HFFc6 (cell line): Measurements from ENCODE around the gene KRT74. TPM values are rescaled to one million over a fixed set of nuclear protein-coding genes. Genes with fewer than 3 reads are reported as not detected.

Experiments
- DNase-seq: peaks from one replicate; pipeline ENCODE4 v3.0.0-alpha.2; 2018
- H3K27ac Mint-ChIP-seq: 2 replicates; pipeline ENCODE4 v1.8.0; 2020; ENCODE audit warnings: mild to moderate bottlenecking, mixed read lengths
- H3K27me3 Mint-ChIP-seq: 2 replicates; pipeline ENCODE4 v1.8.0; 2021; ENCODE audit warnings: mild to moderate bottlenecking, moderate library complexity, mixed read lengths; ENCODE audit not compliant: insufficient read depth
- H3K36me3 Mint-ChIP-seq: 2 replicates; pipeline ENCODE4 v1.8.0; 2021; ENCODE audit warnings: low read depth, mixed read lengths
- H3K4me1 Mint-ChIP-seq: 2 replicates; pipeline ENCODE4 v1.8.0; 2020; ENCODE audit warnings: low read depth, mixed read lengths
- H3K4me3 Mint-ChIP-seq: 2 replicates; pipeline ENCODE4 v1.8.0; 2020; ENCODE audit warnings: mild to moderate bottlenecking, moderate library complexity, mixed read lengths
- H3K9me3 Mint-ChIP-seq: 2 replicates; pipeline ENCODE4 v1.8.0; 2020; ENCODE audit warnings: mild to moderate bottlenecking, mixed read lengths
- total RNA-seq, 6 experiments: library from RNA; stranded (reverse); fragmentation: NEBNext Ultra II Directional; extraction: Animal tissue kit (Norgen Biotek cat#: 25700); gene quantifications; 2 replicates in 1 of 6; 3 replicates in 5 of 6; pipeline ENCODE4 v1.2.3, GENCODE V29; 2021
- TF ChIP-seq, protein P1 (sequence below): fragments of 200-600 bp; sonication (generic); IDR thresholded peaks from 2 replicates; pipeline ENCODE4 v1.5.0; 2021; ENCODE audit warnings: antibody characterized with exemption, mild to moderate bottlenecking

KRT74 gene
- total RNA-seq, 6 experiments from 2014 or later, result not detected

DNA sequence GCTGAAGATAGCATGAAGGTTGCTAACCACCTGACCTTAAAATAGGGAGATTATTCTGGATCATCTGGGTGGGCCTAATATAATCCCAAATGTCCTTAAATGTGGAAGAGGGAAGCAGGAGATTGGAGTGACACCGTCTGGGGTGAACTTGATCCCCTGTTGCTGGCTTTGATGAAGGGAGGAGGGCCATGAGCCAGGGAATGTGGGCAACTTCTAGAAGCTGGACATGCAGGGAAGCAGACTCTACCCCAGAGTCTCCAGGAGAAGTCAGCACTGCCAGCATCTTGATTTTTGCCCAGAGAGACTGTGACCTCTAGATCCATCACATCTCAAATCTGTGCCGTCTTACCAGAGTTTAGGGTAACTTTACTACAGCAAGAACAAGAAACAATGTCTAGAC is 44.2 kb downstream of the KRT74 start:
- no peaks in the 10 kb centered on the region for H3K9me3 Mint-ChIP-seq
- DNase-seq, result no peak
- peaks cover 61% of the 10 kb centered on the region for H3K27me3 Mint-ChIP-seq
- TF ChIP-seq, protein P1, sequence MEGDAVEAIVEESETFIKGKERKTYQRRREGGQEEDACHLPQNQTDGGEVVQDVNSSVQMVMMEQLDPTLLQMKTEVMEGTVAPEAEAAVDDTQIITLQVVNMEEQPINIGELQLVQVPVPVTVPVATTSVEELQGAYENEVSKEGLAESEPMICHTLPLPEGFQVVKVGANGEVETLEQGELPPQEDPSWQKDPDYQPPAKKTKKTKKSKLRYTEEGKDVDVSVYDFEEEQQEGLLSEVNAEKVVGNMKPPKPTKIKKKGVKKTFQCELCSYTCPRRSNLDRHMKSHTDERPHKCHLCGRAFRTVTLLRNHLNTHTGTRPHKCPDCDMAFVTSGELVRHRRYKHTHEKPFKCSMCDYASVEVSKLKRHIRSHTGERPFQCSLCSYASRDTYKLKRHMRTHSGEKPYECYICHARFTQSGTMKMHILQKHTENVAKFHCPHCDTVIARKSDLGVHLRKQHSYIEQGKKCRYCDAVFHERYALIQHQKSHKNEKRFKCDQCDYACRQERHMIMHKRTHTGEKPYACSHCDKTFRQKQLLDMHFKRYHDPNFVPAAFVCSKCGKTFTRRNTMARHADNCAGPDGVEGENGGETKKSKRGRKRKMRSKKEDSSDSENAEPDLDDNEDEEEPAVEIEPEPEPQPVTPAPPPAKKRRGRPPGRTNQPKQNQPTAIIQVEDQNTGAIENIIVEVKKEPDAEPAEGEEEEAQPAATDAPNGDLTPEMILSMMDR, result no peak
- no peak overlapping the region for H3K4me3 Mint-ChIP-seq
- H3K27ac Mint-ChIP-seq, result no peak overlapping the region
- H3K4me1 Mint-ChIP-seq, result no peaks in the 10 kb centered on the region; the same call in 1 of the 2 replicates
- H3K36me3 Mint-ChIP-seq, result no peaks in the 10 kb centered on the region

DNA sequence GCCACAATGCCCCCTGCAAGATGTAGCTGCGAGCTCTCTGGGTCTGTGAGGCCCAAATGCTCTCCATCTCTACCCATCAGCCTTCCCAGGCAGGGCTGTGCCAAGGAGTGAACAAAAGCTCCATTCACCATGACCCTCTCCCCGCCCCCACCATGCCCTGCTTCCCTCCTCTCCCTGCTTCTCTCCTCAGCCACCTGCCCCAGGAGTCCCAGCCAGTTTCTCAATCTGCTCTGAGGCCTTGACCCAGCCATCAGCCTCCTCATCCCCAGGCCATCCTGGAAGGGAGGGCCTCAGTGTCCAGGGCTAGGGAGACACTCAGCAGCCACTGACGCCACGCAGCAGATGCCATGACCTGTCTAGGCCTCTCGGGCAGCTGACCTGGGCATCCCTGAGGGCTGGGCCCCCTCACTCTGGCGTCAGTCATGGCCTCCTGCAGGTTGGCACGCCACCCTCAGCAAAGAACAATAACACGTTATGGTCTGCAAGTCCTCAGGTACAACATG is 45.0 kb downstream of the KRT74 start:
- DNase-seq, result no peak
- H3K4me3 Mint-ChIP-seq, result no peak overlapping the region
- H3K4me1 Mint-ChIP-seq, result peaks cover 2% of the 10 kb centered on the region; the same call in 1 of the 2 replicates
- H3K27me3 Mint-ChIP-seq, result peaks cover 60% of the 10 kb centered on the region
- no peaks in the 10 kb centered on the region for H3K9me3 Mint-ChIP-seq
- TF ChIP-seq, protein P1, result no peak
- no peak overlapping the region for H3K27ac Mint-ChIP-seq
- no peaks in the 10 kb centered on the region for H3K36me3 Mint-ChIP-seq

DNA sequence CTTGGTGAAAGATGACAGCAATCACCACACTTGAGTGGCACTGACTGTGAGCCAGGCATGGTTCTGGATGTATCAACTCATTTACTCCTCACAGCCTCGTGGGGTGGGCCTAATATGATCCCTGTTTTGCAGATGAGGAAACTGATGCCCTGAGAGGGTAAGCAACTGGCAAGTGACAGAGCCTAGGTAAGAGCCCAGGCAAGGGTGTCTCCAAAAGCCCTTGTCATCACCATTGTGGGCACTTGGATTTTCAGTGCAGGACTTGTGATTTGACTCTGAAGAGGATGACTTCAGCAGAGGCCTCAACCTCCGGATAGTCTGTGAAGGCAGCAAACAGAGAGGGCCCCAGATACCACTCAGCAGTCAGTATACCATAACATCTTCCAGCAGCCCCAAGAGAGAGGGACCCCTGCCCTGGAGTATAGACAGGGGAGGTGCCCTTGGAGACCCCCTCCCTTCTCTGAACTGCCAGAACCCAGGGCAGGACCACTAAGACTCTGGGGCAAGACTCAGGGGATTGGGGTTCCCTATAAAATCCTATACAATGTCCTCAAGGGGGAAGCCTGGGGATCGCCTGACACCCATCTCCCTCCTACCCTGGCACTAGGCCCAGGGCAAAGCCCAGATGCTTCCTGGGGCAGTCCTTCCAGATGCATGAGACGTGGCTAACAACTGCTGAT is 46.4 kb downstream of the KRT74 start:
- Mint-ChIP-seq H3K9me3 (no peaks in the 10 kb centered on the region), H3K4me3 (no peak overlapping the region), H3K27ac (no peak overlapping the region), H3K36me3 (no peaks in the 10 kb centered on the region), H3K4me1 (peaks cover 13% of the 10 kb centered on the region; the same call in 1 of the 2 replicates), H3K27me3 (peaks cover 63% of the 10 kb centered on the region)
- TF ChIP-seq, protein P1, result no peak
- DNase-seq, result no peak

DNA sequence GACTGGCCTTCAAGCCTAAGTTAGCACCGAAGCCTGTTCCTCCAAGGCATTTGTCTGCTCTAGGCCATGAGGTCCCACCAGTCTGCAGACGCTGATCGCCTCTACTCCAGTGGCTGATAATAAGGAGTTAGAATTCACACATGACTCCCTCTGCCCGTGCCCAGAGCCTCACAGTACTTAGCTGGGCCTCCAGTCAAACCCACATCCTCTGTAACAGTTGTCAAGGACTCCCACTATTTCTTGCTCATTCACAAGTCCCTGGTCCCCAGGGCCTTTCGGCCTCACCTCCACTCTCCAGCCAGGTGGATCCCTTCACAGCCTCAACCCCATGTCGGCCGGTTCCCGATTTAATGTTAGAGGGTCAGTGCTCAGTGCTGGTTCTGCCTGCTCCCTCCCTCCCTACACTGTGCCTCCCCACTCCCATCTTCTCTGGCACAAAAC is 47.1 kb downstream of the KRT74 start:
- peaks cover 63% of the 10 kb centered on the region for H3K27me3 Mint-ChIP-seq

GRCh38 chr12:52525661-52526499 is 47.8 kb downstream of the KRT74 start:
- Mint-ChIP-seq H3K9me3 (no peaks in the 10 kb centered on the region), H3K4me1 (peaks cover 19% of the 10 kb centered on the region; the same call in 1 of the 2 replicates), H3K4me3 (no peak overlapping the region), H3K36me3 (no peaks in the 10 kb centered on the region), H3K27ac (no peak overlapping the region), H3K27me3 (peaks cover 60% of the 10 kb centered on the region)
- DNase-seq, result no peak
- TF ChIP-seq, protein P1, result no peak

More for the DNA sequence above, 47.1 kb downstream of the KRT74 start:
- no peak overlapping the region for H3K4me3 Mint-ChIP-seq
- H3K36me3 Mint-ChIP-seq, result no peaks in the 10 kb centered on the region
- no peak overlapping the region for H3K27ac Mint-ChIP-seq
- TF ChIP-seq, protein P1, result no peak
- no peak for DNase-seq
- H3K4me1 Mint-ChIP-seq, result peaks cover 19% of the 10 kb centered on the region; the same call in 1 of the 2 replicates
- no peaks in the 10 kb centered on the region for H3K9me3 Mint-ChIP-seq
